Liver (tissue), 9 donors: ENCODE data around the gene NCOA4. TPM values are rescaled to one million over a fixed set of nuclear protein-coding genes. Genes with fewer than 3 reads are reported as not detected.

ENCODE experiments used
- DNase-seq: peaks from one replicate; pipeline ENCODE4 v3.0.0-alpha.2; 2017; ENCODE audit warnings: low spot score
- H3K27ac ChIP-seq, 2 donors: one replicate each; pipeline ENCODE4 v1.7.0; 2013; ENCODE audit warnings: inconsistent platforms in 2 of 2, low read length in 2 of 2, control low read depth in 1 of 2, low read depth in 1 of 2, mild to moderate bottlenecking in 1 of 2
- H3K27me3 ChIP-seq, 4 donors: one replicate each; pipeline versions ENCODE4 v1.6.1 to v1.7.0; 2013; ENCODE audit warnings: low read length in 3 of 4, inconsistent platforms in 1 of 4, mild to moderate bottlenecking in 1 of 4, moderate library complexity in 1 of 4; ENCODE audit not compliant: control insufficient read depth in 4 of 4, insufficient read depth in 4 of 4
- H3K36me3 ChIP-seq, 4 donors: one replicate each; pipeline versions ENCODE4 v1.6.1 to v1.7.0; 2013; ENCODE audit warnings: low read length in 3 of 4, mild to moderate bottlenecking in 3 of 4, low read depth in 1 of 4, moderate library complexity in 1 of 4; ENCODE audit not compliant: control insufficient read depth in 4 of 4, insufficient read depth in 3 of 4
- H3K4me1 ChIP-seq, 4 donors: one replicate each; pipeline versions ENCODE4 v1.6.1 to v1.7.0; 2013; ENCODE audit warnings: low read length in 3 of 4, mild to moderate bottlenecking in 3 of 4, moderate library complexity in 1 of 4; ENCODE audit not compliant: control insufficient read depth in 4 of 4, insufficient read depth in 4 of 4
- H3K4me3 ChIP-seq, 3 donors: one replicate each; pipeline versions ENCODE4 v1.6.1 to v1.7.0; 2013; ENCODE audit warnings: low read length in 3 of 3, control low read depth in 1 of 3, low read depth in 1 of 3, mild to moderate bottlenecking in 1 of 3
- H3K9ac ChIP-seq, 2 donors: one replicate each; pipeline ENCODE4 v1.7.0; 2013; ENCODE audit warnings: low read length in 2 of 2, mild to moderate bottlenecking in 2 of 2, moderate library complexity in 2 of 2, control low read depth in 1 of 2, low read depth in 1 of 2
- H3K9me3 ChIP-seq, 4 donors: one replicate each; pipeline versions ENCODE4 v1.6.1 to v1.7.0; 2013; ENCODE audit warnings: low read length in 3 of 4; ENCODE audit not compliant: control insufficient read depth in 4 of 4
- ATF3 ChIP-seq: IDR thresholded peaks from 2 replicates; pipeline ENCODE4 v1.6.1; 2016; ENCODE audit warnings: antibody characterized with exemption
- CTCF ChIP-seq: fragments of 150-350 bp; IDR thresholded peaks from 2 replicates; pipeline ENCODE4 v1.5.1; 2017; ENCODE audit warnings: improper control_type of control experiment, low read depth, low read length; ENCODE audit not compliant: missing input control
- EGR1 ChIP-seq, 2 donors: IDR thresholded peaks; 2 replicates each; pipeline ENCODE4 v1.6.1; 2016 to 2018; ENCODE audit warnings: antibody characterized with exemption in 2 of 2, low read depth in 2 of 2
- FOXA1 ChIP-seq: IDR thresholded peaks from 2 replicates; pipeline ENCODE4 v1.6.1; 2016; ENCODE audit warnings: antibody characterized with exemption
- FOXA2 ChIP-seq: IDR thresholded peaks from 2 replicates; pipeline ENCODE4 v1.6.1; 2016; ENCODE audit warnings: antibody characterized with exemption
- GABPA ChIP-seq, 2 donors: IDR thresholded peaks in 1 of 2; conservative IDR thresholded peaks in 1 of 2; 2 replicates each; pipeline ENCODE4 v1.6.1; 2016; ENCODE audit warnings: antibody characterized with exemption in 2 of 2, mild to moderate bottlenecking in 1 of 2, moderate library complexity in 1 of 2
- HNF4A ChIP-seq, 2 donors: conservative IDR thresholded peaks; 2 replicates each; pipeline ENCODE4 v1.6.1; 2016; ENCODE audit warnings: antibody characterized with exemption in 2 of 2, mild to moderate bottlenecking in 2 of 2
- HNF4G ChIP-seq: IDR thresholded peaks from 2 replicates; pipeline ENCODE4 v1.6.1; 2016; ENCODE audit warnings: antibody characterized with exemption
- JUND ChIP-seq, 2 donors: IDR thresholded peaks; 2 replicates each; pipeline ENCODE4 v1.6.1; 2016; ENCODE audit warnings: antibody characterized with exemption in 2 of 2
- MAX ChIP-seq: IDR thresholded peaks from 2 replicates; pipeline ENCODE4 v1.6.1; 2016; ENCODE audit warnings: antibody characterized with exemption
- NR2F2 ChIP-seq: IDR thresholded peaks from 2 replicates; pipeline ENCODE4 v1.6.1; 2016; ENCODE audit warnings: antibody characterized with exemption
- RAD21 ChIP-seq, 2 donors: IDR thresholded peaks; 2 replicates each; pipeline ENCODE4 v1.6.1; 2016; ENCODE audit warnings: antibody characterized with exemption in 2 of 2, mild to moderate bottlenecking in 2 of 2
- REST ChIP-seq: IDR thresholded peaks from 2 replicates; pipeline ENCODE4 v1.6.1; 2016; ENCODE audit warnings: antibody characterized with exemption, mild to moderate bottlenecking
- RXRA ChIP-seq, 2 donors: IDR thresholded peaks; 2 replicates each; pipeline ENCODE4 v1.6.1; 2017 to 2018; ENCODE audit warnings: antibody characterized with exemption in 2 of 2, mild to moderate bottlenecking in 1 of 2
- SP1 ChIP-seq: IDR thresholded peaks from 2 replicates; pipeline ENCODE4 v1.6.1; 2018; ENCODE audit warnings: antibody characterized with exemption, mild to moderate bottlenecking
- TAF1 ChIP-seq: conservative IDR thresholded peaks from 2 replicates; pipeline ENCODE4 v1.6.1; 2016; ENCODE audit warnings: antibody characterized with exemption, mild to moderate bottlenecking
- YY1 ChIP-seq: IDR thresholded peaks from 2 replicates; pipeline ENCODE4 v1.6.1; 2016; ENCODE audit warnings: antibody characterized with exemption, mild to moderate bottlenecking
- ZBTB33 ChIP-seq: IDR thresholded peaks from 2 replicates; pipeline ENCODE4 v1.6.1; 2016; ENCODE audit warnings: antibody characterized with exemption
- WGBS: extraction: QIAGEN DNeasy Blood & Tissue Kit; methylation state at CpG from one replicate; pipeline ENCODE4 v1.1.7; 2013; 5-methylcytosine and 5-hydroxymethylcytosine counted together
- polyA plus RNA-seq, 2 donors: library from polyadenylated mRNA; stranded (reverse) in 1 of 2; unstranded in 1 of 2; fragments of 200-250 nt in 1 of 2; fragments of >200 nt in 1 of 2; fragmentation: Nextera tagmentation in 1 of 2; extraction: Ambion mirVana in 1 of 2; gene quantifications; one replicate each; pipeline versions ENCODE4 v1.2.1 to v1.2.3, GENCODE V29; 2013 to 2015
- total RNA-seq, 2 donors: library from RNA; depleted of rRNA; stranded (reverse); fragments of >200 nt; gene quantifications; one replicate each; pipeline ENCODE4 v1.2.3, GENCODE V29; 2014
- donor health status: healthy.
- donor health status: healthy.
- donor health status: healthy.
- donor health status: healthy.
- donor health status: healthy.

The NCOA4 gene
- total and polyA plus RNA-seq, 4 donors, result 71.9 to 746 (median 168) TPM

- 83% methylated on average over 4 of the region's 4 CpGs for WGBS
- Histone ChIP-seq H3K27ac (no peak overlapping the region), H3K4me1 (peaks cover 5 to 11% (median 7%) of the 10 kb centered on the region in 4 donors), H3K27me3 (no peaks in the 10 kb centered on the region), H3K4me3 (no peak overlapping the region), H3K9me3 (no peaks in the 10 kb centered on the region), H3K9ac (no peak overlapping the region), H3K36me3 (peaks cover 7 to 60% (median 55%) of the 10 kb centered on the region in 4 donors)
- DNase-seq, result no peak
- TF ChIP-seq NR2F2 (no peak), SP1 (no peak), ATF3 (no peak), REST (no peak), TAF1 (no peak), HNF4A (conservative IDR thresholded peaks at IDR 0.05) (no peak)
These were observed 25.0 kb downstream of the NCOA4 start for GRCh38 chr10:46005383-46005782.

GRCh38 chr10:46004963-46005362 lies 25.5 kb downstream of the NCOA4 start:
- no peak for DNase-seq
- H3K4me3 ChIP-seq, result no peak overlapping the region
- H3K4me1 ChIP-seq, result peaks cover 5 to 11% (median 7%) of the 10 kb centered on the region in 4 donors
- peaks cover 7 to 56% (median 52%) of the 10 kb centered on the region in 4 donors for H3K36me3 ChIP-seq
- no peaks in the 10 kb centered on the region for H3K9me3 ChIP-seq
- H3K9ac ChIP-seq, result no peak overlapping the region
- H3K27ac ChIP-seq, result no peak overlapping the region
- 97% methylated on average over 2 of the region's 2 CpGs for WGBS
- H3K27me3 ChIP-seq, result no peaks in the 10 kb centered on the region
- TF ChIP-seq RAD21 (IDR thresholded peaks at IDR 0.05) (no peak), NR2F2 (no peak), GABPA (IDR thresholded peaks at IDR 0.05 in 1 of 2, conservative IDR thresholded peaks at IDR 0.05 in 1 of 2) (no peak), FOXA1 (no peak), ZBTB33 (no peak), JUND (IDR thresholded peaks at IDR 0.05) (no peak), TAF1 (no peak), FOXA2 (no peak), HNF4A (conservative IDR thresholded peaks at IDR 0.05) (no peak), ATF3 (no peak), CTCF (no peak), RXRA (IDR thresholded peaks at IDR 0.05) (no peak), YY1 (no peak), SP1 (no peak), MAX (no peak), REST (no peak), HNF4G (no peak), EGR1 (IDR thresholded peaks at IDR 0.05; ENCODE audit: low read depth in 2 of 2) (no peak)
